Stimulated activated CD8-positive, alpha-beta memory T cell treated with anti-CD3 and anti-CD28 coated beads, Interleukin-7, amount 100 ng/mL, for 48 hours (primary cell): ENCODE results near the gene WAC.
A peak's percentile ranks its signal among the peaks of the same experiment; 100 is the strongest.

Source experiments
- DNase-seq, 2 donors: peaks; one replicate each; pipeline ENCODE4 v3.0.0-alpha.2; 2020; ENCODE audit warnings: low read depth in 1 of 2; ENCODE audit errors: extremely low read depth in 1 of 2

The WAC gene

DNA sequence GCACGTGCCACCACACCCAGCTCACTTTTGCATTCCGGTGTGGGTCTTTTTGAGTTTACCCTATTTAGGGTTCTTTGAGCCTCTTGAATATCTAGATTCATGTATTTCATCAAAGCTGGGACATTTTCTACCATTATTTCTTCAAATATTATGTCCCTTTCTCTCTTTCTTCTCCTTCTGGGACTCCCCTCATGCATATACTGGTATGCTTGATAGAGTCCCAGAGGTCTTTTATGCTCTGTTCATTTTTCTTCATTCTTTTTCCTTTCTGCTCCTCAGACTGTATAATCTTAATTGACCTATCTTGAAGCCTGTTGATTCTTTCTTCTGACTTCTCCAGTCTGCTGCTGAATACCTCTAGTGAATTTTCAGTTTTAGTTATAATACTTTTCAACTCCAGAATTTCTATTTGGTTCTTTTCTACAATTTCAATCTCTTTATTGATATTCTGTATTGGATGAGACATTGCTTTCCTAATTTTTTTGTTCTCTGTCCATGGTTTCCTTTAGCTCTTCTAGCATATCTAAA, 9.1 kb upstream of the WAC start:
- DNase-seq, result no peak

DNA sequence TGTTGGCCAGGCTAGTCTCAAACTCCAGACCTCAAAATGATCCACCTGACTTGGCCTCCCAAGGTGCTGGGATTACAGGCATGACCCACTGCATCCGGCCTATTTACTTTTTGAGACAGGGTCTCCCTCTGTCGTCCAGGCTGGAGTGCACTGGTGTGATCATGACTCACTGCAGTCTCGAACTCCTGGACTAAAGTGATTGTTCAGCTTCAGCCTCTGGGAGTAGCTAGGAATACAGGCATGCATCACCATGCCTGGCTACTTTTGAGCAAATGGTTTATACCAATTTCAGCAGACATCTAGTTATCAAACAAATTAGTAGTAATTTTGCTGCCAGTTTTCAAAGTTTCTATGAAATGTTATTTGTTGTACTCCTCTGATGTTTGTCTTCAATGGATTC, 2.2 kb upstream of the WAC start:
- DNase-seq, result no peak

DNA sequence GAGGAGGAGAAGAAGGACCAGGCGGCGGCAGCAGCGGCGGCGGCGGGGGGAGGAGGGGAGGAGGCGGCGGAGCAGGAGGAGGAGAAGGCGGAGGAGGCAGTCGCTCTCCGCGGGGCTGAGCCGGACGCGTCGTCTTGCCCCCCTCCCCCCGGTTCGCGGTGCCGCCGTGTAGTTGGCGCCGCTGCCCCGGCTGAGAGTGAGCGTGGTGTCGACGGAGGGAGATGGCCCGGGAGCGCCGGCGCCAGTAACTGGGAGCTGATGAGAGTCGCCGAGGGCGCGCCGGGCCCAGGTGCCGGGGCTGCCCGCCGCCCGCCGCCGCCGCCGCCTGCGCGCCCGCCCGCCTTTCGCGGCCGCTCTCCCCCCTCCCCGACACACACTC, 257 bp downstream of the WAC start:
- DNase-seq, result no peak

DNA sequence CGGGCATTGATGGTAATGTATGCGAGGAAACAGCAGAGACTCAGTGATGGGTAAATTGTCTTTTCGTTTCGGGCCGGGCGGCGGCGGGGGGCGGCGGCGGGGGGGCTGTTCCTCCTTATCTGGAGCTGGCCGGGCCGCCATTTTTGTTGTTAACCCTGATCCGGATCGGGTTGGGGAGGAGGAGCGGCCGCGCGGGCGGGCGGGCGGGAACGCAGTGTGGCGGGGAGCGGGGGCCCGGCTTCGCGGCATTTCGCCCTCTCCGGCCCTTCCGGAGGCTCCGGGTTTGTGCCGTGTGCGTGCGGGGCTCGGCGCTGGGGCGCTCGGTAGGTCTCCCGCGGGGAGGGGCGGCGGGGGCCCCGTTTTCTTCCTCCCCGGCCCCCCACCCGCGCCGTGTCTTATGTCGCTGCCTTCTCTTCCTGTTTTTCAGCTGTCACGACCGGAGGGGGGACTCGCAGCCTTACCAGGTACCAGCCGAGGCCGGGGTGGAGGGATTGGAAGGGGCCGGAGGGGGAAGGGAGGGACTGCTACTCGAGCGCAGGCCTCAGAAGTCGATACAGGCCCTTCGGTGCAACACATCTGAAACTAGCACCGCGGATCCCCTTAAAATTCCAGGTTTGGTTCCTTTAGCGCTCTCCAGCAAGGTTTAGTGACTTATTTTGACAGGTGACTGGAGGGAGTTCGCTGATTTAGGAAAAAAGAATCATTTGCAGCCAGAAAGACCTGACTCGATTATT, 820 bp downstream of the WAC start:
- peak; percentile 33 to 44 for DNase-seq

DNA sequence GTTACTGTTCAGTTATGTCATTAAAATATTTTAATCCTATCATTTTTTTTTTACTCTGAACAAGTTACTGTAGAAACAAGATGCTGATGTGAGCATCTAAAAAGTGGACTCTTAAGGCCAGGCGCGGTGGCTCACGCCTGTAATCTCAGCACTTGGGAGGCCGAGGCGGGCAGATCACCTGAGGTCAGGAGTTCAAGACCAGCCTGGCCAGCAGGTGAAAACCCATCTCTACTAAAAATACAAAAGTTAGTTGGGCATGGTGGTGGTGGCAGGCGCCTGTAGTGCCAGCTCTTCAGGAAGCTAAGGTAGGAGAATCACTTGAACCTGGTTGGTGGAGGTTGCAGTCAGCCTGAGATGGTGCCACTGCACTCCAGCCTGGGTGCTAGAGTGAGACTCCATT, 2.9 kb downstream of the WAC start:
- no peak for DNase-seq

DNA sequence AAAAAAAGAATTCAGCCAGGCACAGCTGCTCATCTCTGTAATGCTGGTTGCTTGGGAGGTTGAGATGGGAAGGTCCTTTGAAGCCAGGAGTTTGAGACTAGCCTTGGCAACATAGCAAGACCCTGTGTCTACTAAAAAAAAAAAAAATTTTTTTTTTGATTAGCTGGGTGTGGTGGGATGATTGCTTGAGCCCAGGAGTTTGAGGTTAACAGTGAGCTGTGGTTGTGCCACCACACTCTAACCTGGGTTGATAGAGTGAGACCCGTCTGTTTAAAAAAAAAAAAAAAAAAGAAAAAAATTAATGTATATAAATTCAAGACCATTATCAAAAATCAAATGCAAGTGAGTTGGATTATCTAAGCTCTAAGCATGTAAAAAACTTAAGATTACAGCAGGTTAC, 5.7 kb downstream of the WAC start:
- no peak for DNase-seq

DNA sequence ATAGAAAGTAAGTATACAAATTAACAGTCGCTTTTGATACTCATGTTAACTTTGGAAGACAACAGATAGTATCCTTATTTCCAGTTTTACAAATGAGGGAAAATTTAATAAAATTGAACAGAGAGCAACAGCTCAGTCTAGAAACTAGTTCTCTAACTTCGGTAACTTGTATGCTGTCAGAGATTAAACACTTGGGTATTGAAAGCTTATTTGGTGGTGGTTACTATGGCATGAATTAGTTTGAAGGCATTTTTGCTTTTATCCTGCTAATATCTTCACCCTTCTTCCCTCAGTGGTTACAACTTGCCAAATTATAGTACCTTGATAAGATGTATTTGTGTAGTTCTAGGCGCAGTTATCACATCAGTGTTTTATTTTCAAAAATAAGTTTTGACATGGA, 7.2 kb downstream of the WAC start:
- no peak for DNase-seq

DNA sequence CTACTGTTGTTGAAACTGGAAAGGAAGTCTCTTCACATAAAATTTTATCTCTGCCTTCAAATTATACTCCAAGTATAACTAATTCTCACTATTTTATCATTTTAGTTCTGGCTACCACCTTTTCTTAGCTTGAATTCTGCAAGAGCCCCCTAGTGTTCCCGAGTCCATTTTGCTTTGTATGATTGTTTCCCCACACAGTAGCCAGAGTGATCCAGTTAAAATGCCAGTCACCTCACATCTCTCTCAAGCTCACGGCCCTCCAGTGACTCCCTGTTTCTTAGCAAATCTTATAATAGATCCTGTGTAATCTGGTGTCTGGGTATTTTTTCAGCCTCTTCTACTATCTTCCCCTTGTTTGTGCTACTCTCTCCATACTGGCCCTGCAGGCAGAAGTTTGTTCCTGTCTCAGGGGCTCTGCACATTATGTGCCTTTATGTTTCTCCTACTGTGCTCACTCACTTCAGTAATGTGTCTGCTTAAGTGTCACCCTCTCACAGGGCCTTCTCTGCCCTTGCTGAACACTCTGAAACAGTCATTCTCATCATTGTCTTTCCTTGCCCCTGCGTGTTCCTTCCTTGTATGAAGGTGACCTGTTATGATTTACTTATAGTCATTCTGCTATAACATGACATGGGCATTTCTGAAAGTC, 8.9 kb downstream of the WAC start:
- DNase-seq, result no peak

DNA sequence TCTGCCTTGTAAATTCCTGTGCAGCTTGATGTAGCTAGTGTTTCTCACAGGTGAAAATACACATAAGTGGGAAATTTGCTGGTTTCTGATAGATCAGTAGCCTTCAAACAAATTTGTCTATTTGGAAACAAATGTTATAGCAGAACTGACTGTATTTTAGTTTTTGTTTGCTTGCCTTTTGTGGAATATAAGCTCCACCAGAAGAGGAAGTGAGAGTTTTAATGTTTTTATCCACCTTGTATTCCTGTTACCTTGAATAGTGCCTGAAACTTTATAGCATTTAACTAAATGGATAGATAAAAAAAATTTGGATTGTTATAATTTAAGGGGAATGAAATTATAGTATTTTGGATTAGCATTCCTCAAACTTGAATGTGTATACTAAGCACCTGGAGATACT, 9.8 kb downstream of the WAC start:
- DNase-seq, result no peak

DNA sequence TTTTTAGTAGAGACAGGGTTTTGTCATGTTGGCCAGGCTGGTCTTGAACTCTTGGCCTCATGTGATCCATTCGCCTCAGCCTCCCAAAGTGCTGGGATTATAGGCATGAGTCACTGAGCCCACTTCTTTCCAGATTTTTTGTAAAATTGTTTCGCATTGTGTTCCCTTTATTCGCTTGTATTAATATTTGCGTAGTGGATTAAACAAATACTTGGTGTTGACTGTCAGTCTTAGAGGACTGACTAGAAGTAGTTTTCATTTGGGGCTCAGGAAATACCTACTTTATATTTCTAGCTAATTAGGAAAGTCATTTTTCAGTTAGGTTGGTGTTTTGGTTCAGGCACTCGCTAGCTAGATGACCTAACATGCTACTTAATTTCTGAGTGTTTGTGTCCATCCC, 11.1 kb downstream of the WAC start:
- no peak for DNase-seq

DNA sequence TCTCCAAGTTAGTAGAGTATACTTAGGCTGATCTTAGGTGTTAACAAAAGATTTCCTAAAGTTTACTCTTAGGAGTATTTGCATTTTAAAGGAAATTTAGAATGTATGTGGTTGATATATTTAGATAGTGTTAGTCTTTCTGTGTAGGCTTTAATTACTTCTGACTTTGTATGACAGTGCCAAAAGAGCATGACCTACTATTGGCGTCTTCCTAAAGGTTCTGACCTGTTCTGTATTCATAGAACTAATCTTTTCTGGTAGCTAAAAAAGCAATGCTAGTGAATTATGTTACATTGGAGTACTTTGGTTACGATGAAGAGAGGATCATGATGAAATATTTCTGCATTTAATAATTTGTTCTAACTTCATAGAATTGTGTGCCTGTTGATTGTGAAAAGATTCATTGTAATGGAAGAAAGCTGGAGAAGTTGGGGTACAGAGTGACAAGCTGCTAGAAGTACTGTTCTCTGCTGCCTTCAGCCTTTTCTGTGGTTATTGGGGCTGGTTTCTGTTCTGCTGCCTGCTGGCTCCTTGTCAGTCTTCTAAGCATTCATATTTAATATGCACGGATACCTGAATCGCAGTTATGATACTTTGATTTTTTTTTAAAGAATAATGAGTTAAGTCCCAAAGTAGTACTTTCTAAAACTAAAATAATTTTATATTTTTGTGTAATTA, 13.2 kb downstream of the WAC start:
- DNase-seq, result no peak

DNA sequence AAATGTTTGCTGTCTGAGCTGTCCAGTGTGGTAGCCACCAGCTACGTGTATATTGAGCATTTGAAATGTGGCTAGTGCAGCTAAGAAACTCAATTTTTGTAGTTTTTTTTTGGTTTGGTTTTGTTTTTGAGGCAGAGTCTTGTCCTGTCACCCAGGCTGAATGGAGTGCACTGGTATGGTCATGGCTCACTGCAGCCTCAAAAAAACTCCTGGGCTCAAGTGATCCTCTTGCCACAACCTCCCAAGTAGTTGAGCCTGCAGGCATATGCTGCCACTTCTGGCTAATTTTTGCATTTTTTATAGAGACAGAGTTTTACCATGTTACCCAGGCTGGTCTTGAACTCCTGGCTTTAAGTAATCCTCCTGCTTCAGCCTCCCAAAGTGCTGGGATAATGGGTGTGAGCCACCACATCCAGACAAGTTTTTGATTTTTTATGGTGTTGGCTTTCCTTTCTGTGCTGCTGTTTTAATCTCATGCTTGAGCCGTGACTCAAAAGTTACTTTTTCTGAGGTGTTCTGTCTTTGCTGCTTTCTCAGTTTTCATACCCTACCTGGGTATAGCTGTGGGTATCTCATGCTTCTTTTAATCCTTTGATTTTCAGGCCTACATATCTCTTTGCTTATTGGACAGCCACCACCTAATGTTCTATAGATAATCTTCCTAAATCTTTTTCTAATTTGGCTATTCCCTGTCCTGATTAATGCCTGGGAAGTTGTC, 16.0 kb downstream of the WAC start:
- DNase-seq, result no peak

DNA sequence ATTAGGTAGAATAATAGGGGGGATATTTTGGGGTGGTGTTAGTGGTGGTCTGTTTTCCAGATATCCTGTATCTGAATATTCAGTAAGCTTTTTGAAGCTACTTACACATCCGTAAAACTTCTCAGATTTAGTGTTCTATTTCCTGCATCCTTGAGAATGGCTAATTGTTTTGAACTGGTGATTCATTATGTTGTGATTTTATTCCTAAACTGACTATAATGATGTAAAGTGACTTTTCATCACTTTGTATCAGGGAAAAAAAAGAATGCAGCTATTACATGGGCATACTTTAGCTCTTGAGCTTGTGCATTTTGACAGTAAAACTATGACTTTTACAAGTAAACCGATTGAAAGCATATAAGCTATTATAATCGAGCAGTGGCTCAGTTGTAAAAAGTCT, 18.2 kb downstream of the WAC start:
- no peak for DNase-seq

DNA sequence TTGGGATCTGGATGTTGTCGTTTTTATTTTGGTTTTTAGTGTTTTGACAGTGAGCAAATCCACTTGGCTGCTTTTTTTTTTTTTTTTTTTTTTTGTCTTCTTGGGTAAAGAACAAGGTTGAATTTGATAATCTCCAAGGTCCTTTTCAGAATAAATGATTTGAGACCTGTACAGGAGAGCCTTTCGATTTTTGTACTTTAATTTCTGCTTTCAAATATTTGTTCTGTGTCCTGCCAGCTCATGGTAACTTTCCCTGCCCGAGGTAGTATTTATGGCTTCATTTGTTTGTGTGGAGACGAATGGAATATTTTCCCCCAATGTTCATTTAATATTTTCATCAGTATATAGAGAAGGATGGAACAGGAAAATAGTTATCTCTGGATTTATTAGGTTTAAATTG, 19.9 kb downstream of the WAC start:
- no peak for DNase-seq

DNA sequence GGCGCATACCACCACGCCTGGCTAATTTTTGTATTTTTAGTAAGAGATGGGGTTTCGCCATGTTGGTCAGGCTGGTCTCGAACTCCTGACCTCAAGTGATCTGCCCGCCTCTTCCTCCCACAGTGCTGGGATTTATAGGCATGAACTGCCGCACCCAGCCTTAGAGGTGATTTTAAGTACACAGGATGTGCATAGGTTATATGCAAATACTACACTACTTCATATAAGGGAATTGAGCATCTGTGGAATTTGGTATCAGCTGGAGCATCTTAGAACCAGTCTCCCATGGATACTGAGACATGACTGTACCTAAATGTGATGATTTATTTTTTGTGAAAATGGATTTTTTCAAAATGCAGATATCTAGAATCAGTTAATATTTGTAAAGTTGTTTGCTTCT, 21.1 kb downstream of the WAC start:
- no peak for DNase-seq

DNA sequence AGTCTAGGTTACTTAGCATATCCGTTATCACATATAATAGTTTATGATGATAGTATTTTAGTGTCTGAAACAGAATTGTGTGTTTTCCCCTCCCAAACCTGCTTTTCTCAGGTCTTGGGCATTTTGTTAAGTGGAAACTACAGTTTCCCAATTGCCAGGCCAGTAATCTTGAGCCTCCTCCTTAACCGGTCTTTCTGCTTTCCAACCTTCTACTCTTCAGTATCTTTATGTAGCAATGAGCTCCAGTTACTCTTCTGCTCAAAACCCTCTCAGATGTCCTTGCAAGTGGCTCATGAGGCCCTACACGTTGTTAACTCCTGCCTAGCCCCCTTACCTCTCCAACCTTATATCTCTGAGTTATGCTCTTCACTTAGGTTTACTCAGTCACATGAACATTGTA, 22.0 kb downstream of the WAC start:
- no peak for DNase-seq

DNA sequence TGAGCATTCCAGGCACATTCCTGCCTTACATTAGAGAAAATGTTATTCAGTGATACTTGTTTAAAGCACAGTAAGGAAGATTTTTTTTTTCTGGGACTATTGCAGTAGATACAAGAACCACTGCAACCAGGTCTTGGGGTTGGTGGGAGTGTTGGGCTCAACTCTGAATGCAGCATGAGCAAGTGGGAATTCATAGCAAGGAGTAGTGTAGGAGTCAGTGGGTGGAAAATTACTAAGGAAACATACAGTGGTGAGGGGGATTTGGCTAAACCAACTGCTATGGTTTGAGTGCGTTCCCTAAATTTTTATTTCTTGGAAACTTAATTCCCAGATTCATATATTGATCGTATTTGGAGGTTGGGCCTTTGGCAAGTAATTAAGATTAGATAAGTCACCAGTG, 22.4 kb downstream of the WAC start:
- no peak for DNase-seq

DNA sequence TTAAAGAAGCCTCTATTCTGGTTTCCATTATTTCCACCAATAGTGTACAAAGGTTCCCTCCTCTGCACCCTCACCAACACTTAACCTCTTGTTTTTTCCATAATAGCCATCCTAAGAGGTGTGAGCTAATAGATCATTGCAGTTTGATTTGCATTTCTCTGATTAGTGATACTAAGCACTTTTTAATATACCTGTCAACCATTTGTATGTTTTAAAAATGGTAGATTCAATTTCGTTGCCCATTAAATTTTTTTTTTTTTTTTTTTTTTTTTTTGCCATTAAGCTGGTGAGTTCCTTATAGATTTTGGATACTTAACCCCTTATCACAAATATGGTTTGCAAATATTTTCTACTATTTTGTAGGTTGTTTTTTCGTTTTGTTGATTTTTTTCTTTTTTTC, 23.2 kb downstream of the WAC start:
- DNase-seq, result no peak

DNA sequence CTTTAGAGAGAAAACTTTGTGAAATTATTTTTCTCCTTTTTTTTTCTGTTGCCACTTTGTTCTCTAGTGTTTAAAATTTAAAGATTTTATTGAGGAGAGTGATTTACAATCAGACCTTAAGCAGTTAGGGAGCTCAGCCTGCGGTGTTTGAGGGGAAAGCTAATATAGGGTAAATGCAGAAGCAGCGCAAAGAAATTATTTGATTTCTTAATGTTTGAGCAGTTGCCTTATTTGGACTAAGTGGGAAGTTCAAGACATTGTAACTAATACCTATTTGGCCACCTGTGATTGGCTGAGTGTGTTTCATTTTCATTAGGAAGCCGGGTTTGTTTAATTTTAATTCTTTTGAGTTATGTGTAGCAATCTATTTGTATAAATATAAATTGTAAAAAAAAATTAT, 25.3 kb downstream of the WAC start:
- DNase-seq, result no peak

DNA sequence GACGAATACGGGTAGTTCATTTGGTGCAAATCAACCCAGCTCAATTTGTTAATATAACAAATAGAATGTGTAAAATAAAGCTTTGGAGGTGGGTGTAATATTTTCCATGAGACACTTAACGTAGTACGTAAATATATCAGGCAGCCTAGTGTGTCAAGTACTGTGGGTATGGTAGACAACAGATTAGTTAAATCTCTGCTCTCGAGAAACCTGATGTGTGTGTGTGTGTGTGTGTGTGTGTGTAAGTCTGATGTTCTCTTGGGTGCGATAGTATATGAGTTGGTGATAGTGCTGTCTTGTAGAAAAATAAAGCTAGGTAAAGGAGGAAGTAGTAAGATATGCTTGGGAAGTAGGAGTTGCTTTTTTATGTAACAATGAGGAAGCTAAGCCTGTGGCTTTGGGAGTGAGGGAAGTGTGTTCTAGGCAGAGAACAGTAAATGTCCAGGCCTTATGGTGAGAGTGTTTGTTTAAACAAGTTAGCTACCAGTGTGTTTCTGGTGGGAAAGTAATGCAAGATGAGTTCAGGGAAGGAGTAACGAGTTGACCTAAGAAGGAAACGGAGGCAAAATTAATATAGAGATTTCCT, 26.1 kb downstream of the WAC start:
- DNase-seq, result no peak

DNA sequence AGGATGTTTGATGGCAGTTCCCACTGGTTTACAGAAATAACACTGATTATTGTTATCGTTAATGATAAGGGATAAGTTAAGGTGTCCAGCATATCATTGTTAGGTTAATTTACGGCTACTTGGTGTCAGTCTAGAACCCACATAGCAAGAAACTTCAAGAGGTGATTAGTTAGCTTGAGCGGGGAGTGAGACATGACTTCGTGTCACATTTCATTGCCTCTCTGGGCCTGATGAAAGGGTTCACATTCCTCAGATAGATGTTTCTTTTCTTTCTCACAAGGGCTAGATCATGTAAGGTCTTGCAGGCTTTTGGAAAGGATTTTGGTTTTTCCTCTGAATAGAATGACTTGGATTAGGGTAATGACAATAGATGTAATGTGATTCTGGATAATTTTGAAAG, 26.7 kb downstream of the WAC start:
- no peak for DNase-seq
